B cell (primary cell): ENCODE results near the gene SLC17A8. TPM values are rescaled to one million over a fixed set of nuclear protein-coding genes. Genes with fewer than 3 reads are reported as not detected.

Experiments
- ATAC-seq: fragments of 200-7000 bp; cut with Tn5 transposase; one replicate; pipeline ENCODE4 v1.10.0; 2021; ENCODE audit warnings: low read depth, mild to moderate bottlenecking, moderate number of reproducible peaks, moderate library complexity
- CTCF ChIA-PET: fragments of 350-600 bp; sonication (Branson Sonifier 250); formaldehyde crosslinking; loops from one replicate; lab custom pipeline; 2021; ENCODE audit warnings: antibody characterized with exemption, inconsistent platforms; lab: Charles Lee
- POLR2A ChIA-PET: fragments of 350-600 bp; sonication (Branson Sonifier 250); formaldehyde crosslinking; loops from one replicate; lab custom pipeline; 2021; ENCODE audit warnings: antibody characterized with exemption; lab: Charles Lee
- DNase-seq: peaks from one replicate; pipeline ENCODE4 v3.0.0; 2013
- H2AFZ ChIP-seq: 2 replicates; pipeline ENCODE4 v1.6.1; 2012; ENCODE audit warnings: mild to moderate bottlenecking, low read depth, low read length; ENCODE audit not compliant: insufficient read depth, poor library complexity, severe bottlenecking
- H3K27ac ChIP-seq, 2 donors: 1 replicate in 1 of 2; 2 replicates in 1 of 2; pipeline ENCODE4 v1.5.1; 2012 to 2013; ENCODE audit warnings: low read length in 2 of 2, mild to moderate bottlenecking in 2 of 2, moderate library complexity in 1 of 2
- H3K27me3 ChIP-seq, 4 experiments: fragments of 200-600 bp in 1 of 4; sonication (generic) in 1 of 4; replicated peaks in 1 of 4; 1 replicate in 2 of 4; 2 replicates in 2 of 4; pipeline versions ENCODE4 v1.6.1 to v1.7.0; 2013 to 2016; ENCODE audit warnings: low read length in 3 of 4, mild to moderate bottlenecking in 2 of 4, mixed read lengths in 1 of 4, moderate library complexity in 1 of 4; ENCODE audit not compliant: insufficient read depth in 4 of 4, control insufficient read depth in 3 of 4; ENCODE audit errors: control extremely low read depth in 1 of 4
- H3K36me3 ChIP-seq, 2 experiments: replicated peaks in 1 of 2; 1 replicate in 1 of 2; 2 replicates in 1 of 2; pipeline versions ENCODE4 v1.6.1 to v1.7.1; 2013; ENCODE audit warnings: low read length in 1 of 2; ENCODE audit not compliant: insufficient read depth in 2 of 2, control insufficient read depth in 1 of 2; ENCODE audit errors: control extremely low read depth in 1 of 2, extremely low read depth in 1 of 2
- H3K4me1 ChIP-seq, 2 donors: fragments of 200-600 bp in 1 of 2; sonication (generic) in 1 of 2; 1 replicate in 1 of 2; 2 replicates in 1 of 2; pipeline versions ENCODE4 v1.5.1 to v1.6.1; 2013 to 2017; ENCODE audit warnings: low read length in 2 of 2; ENCODE audit not compliant: control insufficient read depth in 2 of 2, insufficient read depth in 2 of 2
- H3K4me2 ChIP-seq: replicated peaks from 2 replicates; pipeline ENCODE3; 2012; ENCODE audit warnings: mild to moderate bottlenecking, low read depth, low read length; ENCODE audit not compliant: poor library complexity, severe bottlenecking
- H3K4me3 ChIP-seq, 5 experiments: fragments of 200-600 bp in 1 of 5; sonication (generic) in 1 of 5; 1 replicate in 3 of 5; 2 replicates in 2 of 5; pipeline versions ENCODE4 v1.5.1 to v1.7.0; 2011 to 2016; ENCODE audit warnings: low read length in 4 of 5, mild to moderate bottlenecking in 4 of 5, low read depth in 2 of 5, control low read depth in 1 of 5, moderate library complexity in 1 of 5; ENCODE audit not compliant: insufficient read depth in 1 of 5; ENCODE audit errors: control extremely low read depth in 1 of 5, extremely low read depth in 1 of 5
- H3K79me2 ChIP-seq: fragments of 200-600 bp; sonication (generic); one replicate; pipeline ENCODE4 v1.6.0; 2016; ENCODE audit warnings: low read length; ENCODE audit not compliant: control insufficient read depth, insufficient read depth
- H3K9ac ChIP-seq: fragments of 200-600 bp; sonication (generic); 2 replicates; pipeline ENCODE4 v1.6.1; 2017; ENCODE audit warnings: mild to moderate bottlenecking, low read length, moderate library complexity
- H3K9me3 ChIP-seq, 3 donors: one replicate each; pipeline versions ENCODE4 v1.6.1 to v1.7.1; 2013; ENCODE audit warnings: low read length in 2 of 3; ENCODE audit not compliant: control insufficient read depth in 2 of 3, insufficient read depth in 1 of 3; ENCODE audit errors: control extremely low read depth in 1 of 3
- H4K20me1 ChIP-seq: 2 replicates; pipeline ENCODE4 v1.6.0; 2012; ENCODE audit warnings: mild to moderate bottlenecking, low read length; ENCODE audit not compliant: insufficient read depth, control insufficient read depth, poor library complexity, severe bottlenecking
- H3K27ac Mint-ChIP-seq: one replicate; pipeline ENCODE4 v1.8.0; 2021; ENCODE audit warnings: mixed read lengths
- H3K27me3 Mint-ChIP-seq: one replicate; pipeline ENCODE4 v1.8.0; 2021; ENCODE audit warnings: mixed read lengths
- H3K4me1 Mint-ChIP-seq: one replicate; pipeline ENCODE4 v1.8.0; 2021; ENCODE audit warnings: mixed read lengths
- H3K4me3 Mint-ChIP-seq: one replicate; pipeline ENCODE4 v1.8.0; 2021; ENCODE audit warnings: mixed read lengths
- H3K9me3 Mint-ChIP-seq: one replicate; pipeline ENCODE4 v1.8.0; 2022; ENCODE audit warnings: mixed read lengths; ENCODE audit not compliant: insufficient read depth
- EZH2 ChIP-seq: IDR thresholded peaks from 2 replicates; pipeline ENCODE4 v1.6.1; 2012; ENCODE audit warnings: borderline replicate concordance, low read depth, mild to moderate bottlenecking, moderate library complexity, low read length; ENCODE audit not compliant: insufficient read depth, poor library complexity, severe bottlenecking
- WGBS: methylation state at CpG from one replicate; pipeline ENCODE4 v1.1.5; 2013; ENCODE audit warnings: missing lambda C conversion rate; ENCODE audit not compliant: insufficient coverage; 5-methylcytosine and 5-hydroxymethylcytosine counted together
- intact Hi-C: fragments of 100-400 bp; cut with micrococcal nuclease; formaldehyde crosslinking; loops from one replicate; pipeline ENCODE4 v1.10.0; 2022
- polyA plus RNA-seq: library from polyadenylated mRNA; depleted of rRNA; stranded (reverse); fragments of >200 nt; gene quantifications from 2 replicates; pipeline ENCODE4 v1.2.3, GENCODE V29; 2012
- total RNA-seq, 2 donors: library from RNA; stranded (reverse); fragments of 120-200 nt in 1 of 2; gene quantifications; 1 replicate in 1 of 2; 2 replicates in 1 of 2; pipeline versions ENCODE4 v1.2.3 to v1.2.4, GENCODE V29; 2013 to 2022
- TF ChIP-seq, protein P1 (sequence below): fragments of 200-600 bp; IDR thresholded peaks from one replicate; pipeline ENCODE4 v1.8.0; 2022; ENCODE audit warnings: antibody characterized with exemption, mild to moderate bottlenecking

SLC17A8 gene
- total and polyA plus RNA-seq, 2 donors (not counting 1 experiment from before 2014, with no cell fraction given), result not detected

DNA sequence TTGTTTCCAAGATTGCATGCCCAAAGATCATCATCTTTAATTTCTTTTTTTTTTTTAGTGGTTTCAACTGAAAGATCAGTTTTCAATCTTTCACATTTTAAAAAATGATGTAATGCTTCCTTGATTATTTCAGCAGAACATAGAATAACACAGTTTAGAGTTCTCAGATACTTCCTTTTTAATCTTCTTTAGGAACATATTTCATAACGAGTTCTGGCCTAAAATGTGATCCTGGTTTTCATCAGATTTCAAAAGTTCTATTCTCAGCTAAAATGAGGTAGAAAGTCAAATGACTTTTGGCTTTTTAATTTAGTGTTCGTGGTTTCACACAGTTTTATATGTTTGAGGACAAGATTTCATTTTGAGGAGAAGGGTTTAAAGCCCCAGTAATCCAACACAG lies 76.8 kb downstream of the SLC17A8 start:
- no CpG with 5 or more reads among the region's 2 CpGs for WGBS
- ATAC-seq, result no peak

DNA sequence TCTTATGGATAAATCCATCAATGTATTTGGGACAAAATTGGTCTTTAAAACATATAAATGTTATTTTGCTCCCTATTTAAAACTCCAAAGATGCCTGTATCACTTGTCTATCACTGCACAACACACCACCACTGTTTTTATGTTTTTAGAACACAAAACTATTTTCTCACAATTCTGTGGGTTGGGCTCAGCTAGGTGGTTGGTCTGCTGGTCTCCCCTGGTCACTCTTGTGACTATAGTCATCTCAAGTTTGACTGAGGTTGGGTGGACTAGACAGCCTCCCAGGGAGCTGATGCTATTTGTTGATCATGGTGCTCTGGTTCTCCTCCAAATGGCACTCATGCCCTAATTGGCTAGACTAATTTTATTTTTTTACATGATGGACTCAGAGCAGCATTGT lies 77.3 kb downstream of the SLC17A8 start:
- no peak overlapping the region for H3K9ac ChIP-seq
- H2AFZ ChIP-seq, result no peak overlapping the region
- H3K27ac Mint-ChIP-seq, result no peak overlapping the region
- H4K20me1 ChIP-seq, result no peaks in the 10 kb centered on the region
- no peak overlapping the region for H3K4me2 ChIP-seq
- no peaks in the 10 kb centered on the region for H3K9me3 ChIP-seq
- no peak overlapping the region for H3K4me3 Mint-ChIP-seq
- TF ChIP-seq, protein P1, sequence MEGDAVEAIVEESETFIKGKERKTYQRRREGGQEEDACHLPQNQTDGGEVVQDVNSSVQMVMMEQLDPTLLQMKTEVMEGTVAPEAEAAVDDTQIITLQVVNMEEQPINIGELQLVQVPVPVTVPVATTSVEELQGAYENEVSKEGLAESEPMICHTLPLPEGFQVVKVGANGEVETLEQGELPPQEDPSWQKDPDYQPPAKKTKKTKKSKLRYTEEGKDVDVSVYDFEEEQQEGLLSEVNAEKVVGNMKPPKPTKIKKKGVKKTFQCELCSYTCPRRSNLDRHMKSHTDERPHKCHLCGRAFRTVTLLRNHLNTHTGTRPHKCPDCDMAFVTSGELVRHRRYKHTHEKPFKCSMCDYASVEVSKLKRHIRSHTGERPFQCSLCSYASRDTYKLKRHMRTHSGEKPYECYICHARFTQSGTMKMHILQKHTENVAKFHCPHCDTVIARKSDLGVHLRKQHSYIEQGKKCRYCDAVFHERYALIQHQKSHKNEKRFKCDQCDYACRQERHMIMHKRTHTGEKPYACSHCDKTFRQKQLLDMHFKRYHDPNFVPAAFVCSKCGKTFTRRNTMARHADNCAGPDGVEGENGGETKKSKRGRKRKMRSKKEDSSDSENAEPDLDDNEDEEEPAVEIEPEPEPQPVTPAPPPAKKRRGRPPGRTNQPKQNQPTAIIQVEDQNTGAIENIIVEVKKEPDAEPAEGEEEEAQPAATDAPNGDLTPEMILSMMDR, result no peak
- TF ChIP-seq EZH2, result no peak
- H3K36me3 ChIP-seq, result no peaks in the 10 kb centered on the region
- H3K9me3 Mint-ChIP-seq, result no peaks in the 10 kb centered on the region
- no peak for ATAC-seq
- CTCF ChIA-PET, result no interaction called here
- H3K27ac ChIP-seq, result no peak overlapping the region
- intact Hi-C loops, result no loop called here
- no peaks in the 10 kb centered on the region for H3K27me3 ChIP-seq
- peaks cover 3% of the 10 kb centered on the region for H3K27me3 Mint-ChIP-seq
- H3K4me3 ChIP-seq, result no peak overlapping the region
- H3K4me1 Mint-ChIP-seq, result no peaks in the 10 kb centered on the region
- DNase-seq, result no peak
- H3K79me2 ChIP-seq, result no peaks in the 10 kb centered on the region
- POLR2A ChIA-PET, result no interaction called here
- no peaks in the 10 kb centered on the region for H3K4me1 ChIP-seq

More for the DNA sequence above, 76.8 kb downstream of the SLC17A8 start:
- intact Hi-C loops, result no loop called here
- Histone ChIP-seq H4K20me1 (no peaks in the 10 kb centered on the region), H3K9ac (no peak overlapping the region), H3K4me2 (no peak overlapping the region), H3K4me3 (no peak overlapping the region), H3K27me3 (no peaks in the 10 kb centered on the region), H3K4me1 (no peaks in the 10 kb centered on the region), H3K79me2 (no peaks in the 10 kb centered on the region), H3K9me3 (no peaks in the 10 kb centered on the region), H3K36me3 (no peaks in the 10 kb centered on the region), H3K27ac (no peak overlapping the region), H2AFZ (no peak overlapping the region)
- CTCF ChIA-PET, result no interaction called here
- peaks cover 3% of the 10 kb centered on the region for H3K27me3 Mint-ChIP-seq
- DNase-seq, result no peak
- no peaks in the 10 kb centered on the region for H3K4me1 Mint-ChIP-seq
- TF ChIP-seq EZH2, result no peak
- TF ChIP-seq, protein P1, result no peak
- no peak overlapping the region for H3K27ac Mint-ChIP-seq
- POLR2A ChIA-PET, result no interaction called here
- no peaks in the 10 kb centered on the region for H3K9me3 Mint-ChIP-seq
- H3K4me3 Mint-ChIP-seq, result no peak overlapping the region
